Endothelial cell of umbilical vein (primary cell): Measurements from ENCODE around the gene CALN1.

Source experiments
- CTCF ChIP-seq, 2 donors: IDR thresholded peaks; 1 replicate in 1 of 2; 2 replicates in 1 of 2; pipeline ENCODE4 v1.5.1; 2011; ENCODE audit warnings: low read length in 2 of 2, mild to moderate bottlenecking in 2 of 2, moderate library complexity in 2 of 2, control low read depth in 1 of 2, inconsistent platforms in 1 of 2, low read depth in 1 of 2; ENCODE audit not compliant: insufficient read depth in 1 of 2; ENCODE audit errors: extremely low read depth in 1 of 2
- MAX ChIP-seq: IDR thresholded peaks from 2 replicates; pipeline ENCODE4 v1.6.1; 2011; ENCODE audit not compliant: insufficient read depth, insufficient read length

- TF ChIP-seq CTCF (IDR thresholded peaks at IDR 0.05; ENCODE audit: extremely low read depth in 1 of 2, insufficient read depth in 1 of 2, low read depth in 1 of 2, low read length in 2 of 2), result no peak
- no peak for TF ChIP-seq MAX
Observed at GRCh38 chr7:72272479-72272878, 139.7 kb downstream of the CALN1 start.
